22Rv1 (cell line): Measurements from ENCODE around the gene KCNIP1.

Experiments
- CTCF ChIP-seq: fragments of 450-650 bp; IDR thresholded peaks from 2 replicates; pipeline ENCODE4 v1.5.1; 2017; ENCODE audit warnings: mild to moderate bottlenecking
- ZFX ChIP-seq: fragments of 450-650 bp; IDR thresholded peaks from 2 replicates; pipeline ENCODE4 v1.6.1; 2017; ENCODE audit warnings: antibody characterized with exemption, borderline replicate concordance

DNA sequence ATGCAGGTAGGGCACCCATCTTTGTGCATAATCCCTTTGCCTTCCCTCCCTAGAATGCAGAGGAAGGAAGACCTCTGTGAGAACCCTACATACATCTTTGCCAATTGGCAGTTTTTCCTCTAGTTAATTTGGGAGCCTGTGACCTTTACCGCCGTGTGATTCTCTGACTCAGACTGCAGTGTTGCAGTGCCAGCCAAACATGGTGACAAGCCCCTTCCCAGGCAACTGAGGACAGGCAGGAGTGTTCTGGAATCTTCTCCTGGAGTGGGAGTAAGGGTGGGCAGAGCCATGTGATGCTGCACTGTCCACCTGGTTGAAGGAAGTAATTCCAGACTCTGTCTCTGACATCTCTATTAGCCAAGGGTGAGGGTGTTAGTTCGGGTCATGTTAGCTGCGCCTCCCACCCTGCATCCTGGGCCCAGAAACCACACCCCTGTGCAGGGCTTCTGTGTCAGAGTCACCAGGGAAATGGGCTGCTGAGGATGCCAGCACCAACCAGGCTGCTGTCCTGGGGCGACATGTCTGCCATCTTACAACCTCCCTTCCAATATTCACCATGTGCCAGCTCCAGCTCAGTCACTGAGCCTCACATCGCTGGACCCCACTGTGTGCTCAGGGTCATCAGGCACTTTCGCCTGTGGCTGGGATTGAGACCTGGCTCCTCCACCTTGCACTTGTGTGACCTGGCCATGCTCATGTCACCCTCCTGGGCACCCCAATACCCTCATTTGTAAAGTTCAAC lies 21.8 kb downstream of the KCNIP1 start:
- no peak for TF ChIP-seq ZFX
- TF ChIP-seq CTCF, result no peak
